ENCODE measurements around the gene SELENOF. TPM values are rescaled to one million over a fixed set of nuclear protein-coding genes. Genes with fewer than 3 reads are reported as not detected.
A peak's percentile ranks its signal among the peaks of the same experiment; 100 is the strongest.

Gene SELENOF
- total RNA-seq, 1 donor from 2014 or later: 148 TPM

DNA sequence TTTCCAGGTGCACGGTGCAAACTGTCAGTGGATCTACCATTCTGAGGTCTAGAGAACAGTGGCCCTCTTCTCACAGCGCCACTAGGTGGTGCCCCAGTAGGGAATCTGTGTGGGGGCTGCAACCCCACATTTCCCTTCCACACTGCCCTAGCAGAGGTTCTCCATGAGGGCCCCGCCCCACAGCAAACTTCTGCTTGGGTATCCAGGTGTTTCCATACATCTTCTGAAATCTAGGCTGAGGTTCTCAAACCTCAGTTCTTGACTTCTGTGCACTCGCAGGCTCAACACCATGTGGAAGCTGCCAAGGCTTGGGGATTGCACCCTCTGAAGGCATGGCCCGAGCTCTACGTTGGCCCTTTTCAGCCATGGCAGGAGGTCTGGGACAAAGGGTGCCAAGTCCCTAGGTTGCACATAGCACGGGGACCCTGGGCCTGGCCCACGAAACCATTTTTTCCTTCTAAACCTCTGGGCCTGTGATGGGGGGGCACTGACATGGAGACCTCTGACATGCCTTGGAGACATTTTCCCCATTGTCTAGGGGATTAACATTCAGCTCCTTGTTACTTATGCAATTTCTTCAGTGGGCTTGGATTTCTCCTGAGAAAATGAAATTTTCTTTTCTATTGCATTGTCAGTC is 10.5 kb upstream of the SELENOF start:
- peaks cover 11% of the 10 kb centered on the region for H3K9me3 Mint-ChIP-seq
- no peak overlapping the region for H3K4me3 Mint-ChIP-seq
- DNase-seq (ENCODE audit: extremely low spot score, unreplicated experiment): no peak
- no peak overlapping the region for H3K27ac Mint-ChIP-seq
- peaks cover 5% of the 10 kb centered on the region for H3K4me1 Mint-ChIP-seq (ENCODE audit: unreplicated experiment)
- TF ChIP-seq, protein P1, sequence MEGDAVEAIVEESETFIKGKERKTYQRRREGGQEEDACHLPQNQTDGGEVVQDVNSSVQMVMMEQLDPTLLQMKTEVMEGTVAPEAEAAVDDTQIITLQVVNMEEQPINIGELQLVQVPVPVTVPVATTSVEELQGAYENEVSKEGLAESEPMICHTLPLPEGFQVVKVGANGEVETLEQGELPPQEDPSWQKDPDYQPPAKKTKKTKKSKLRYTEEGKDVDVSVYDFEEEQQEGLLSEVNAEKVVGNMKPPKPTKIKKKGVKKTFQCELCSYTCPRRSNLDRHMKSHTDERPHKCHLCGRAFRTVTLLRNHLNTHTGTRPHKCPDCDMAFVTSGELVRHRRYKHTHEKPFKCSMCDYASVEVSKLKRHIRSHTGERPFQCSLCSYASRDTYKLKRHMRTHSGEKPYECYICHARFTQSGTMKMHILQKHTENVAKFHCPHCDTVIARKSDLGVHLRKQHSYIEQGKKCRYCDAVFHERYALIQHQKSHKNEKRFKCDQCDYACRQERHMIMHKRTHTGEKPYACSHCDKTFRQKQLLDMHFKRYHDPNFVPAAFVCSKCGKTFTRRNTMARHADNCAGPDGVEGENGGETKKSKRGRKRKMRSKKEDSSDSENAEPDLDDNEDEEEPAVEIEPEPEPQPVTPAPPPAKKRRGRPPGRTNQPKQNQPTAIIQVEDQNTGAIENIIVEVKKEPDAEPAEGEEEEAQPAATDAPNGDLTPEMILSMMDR (conservative IDR thresholded peaks at IDR 0.05): no peak
- peaks cover 28% of the 10 kb centered on the region for H3K36me3 Mint-ChIP-seq
- no peaks in the 10 kb centered on the region for H3K27me3 Mint-ChIP-seq

DNA sequence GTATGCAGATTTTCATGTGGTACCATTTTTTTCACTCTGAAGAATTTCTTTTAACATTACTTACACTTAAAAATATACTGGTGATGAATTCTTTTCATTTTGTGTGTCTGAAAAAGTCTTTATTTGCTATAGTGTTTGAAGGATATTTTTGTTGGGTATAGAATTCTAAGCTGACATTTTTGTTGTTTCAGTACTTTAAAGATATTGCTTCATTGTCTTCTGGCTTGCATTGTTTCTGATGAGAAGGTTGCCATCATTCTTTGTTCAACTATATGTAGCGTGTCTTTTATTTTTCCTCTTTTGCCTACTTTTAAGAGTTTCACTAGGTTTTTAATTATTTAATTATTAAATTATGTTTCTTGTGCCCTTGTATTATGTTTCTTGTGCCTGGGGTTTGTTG is 8.5 kb upstream of the SELENOF start:
- Mint-ChIP-seq H3K9me3 (peaks cover 11% of the 10 kb centered on the region), H3K27ac (no peak overlapping the region), H3K36me3 (peaks cover 31% of the 10 kb centered on the region), H3K4me3 (no peak overlapping the region), H3K4me1 (ENCODE audit: unreplicated experiment) (peaks cover 8% of the 10 kb centered on the region), H3K27me3 (no peaks in the 10 kb centered on the region)
- TF ChIP-seq, protein P1 (conservative IDR thresholded peaks at IDR 0.05): no peak
- no peak for DNase-seq (ENCODE audit: extremely low spot score, unreplicated experiment)

DNA sequence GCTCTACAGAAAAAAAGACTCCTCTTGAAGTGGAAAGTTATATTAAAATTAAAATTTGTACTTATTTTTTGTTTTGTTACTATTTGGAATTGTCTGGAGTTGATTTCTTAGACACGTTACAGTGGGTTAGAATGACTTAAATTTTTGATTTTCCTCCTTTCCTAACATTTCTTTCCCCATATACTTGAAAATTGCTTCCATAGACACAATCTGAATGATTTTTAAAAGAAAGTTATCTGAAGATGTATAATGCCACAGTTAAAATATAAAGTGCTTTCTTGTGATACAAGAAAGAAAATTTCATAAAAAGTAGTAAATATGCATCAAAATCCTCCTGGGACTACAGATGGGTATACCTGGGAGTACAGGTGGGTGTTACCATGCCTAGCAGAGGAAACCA is 2.8 kb upstream of the SELENOF start:
- DNase-seq (ENCODE audit: extremely low spot score, unreplicated experiment): no peak
- Mint-ChIP-seq H3K9me3 (peaks cover 6% of the 10 kb centered on the region), H3K27me3 (no peaks in the 10 kb centered on the region), H3K27ac (no peak overlapping the region), H3K36me3 (peaks cover 6% of the 10 kb centered on the region), H3K4me1 (ENCODE audit: unreplicated experiment) (peaks cover 13% of the 10 kb centered on the region), H3K4me3 (peak overlapping the region; percentile 53)
- TF ChIP-seq, protein P1 (conservative IDR thresholded peaks at IDR 0.05): no peak

DNA sequence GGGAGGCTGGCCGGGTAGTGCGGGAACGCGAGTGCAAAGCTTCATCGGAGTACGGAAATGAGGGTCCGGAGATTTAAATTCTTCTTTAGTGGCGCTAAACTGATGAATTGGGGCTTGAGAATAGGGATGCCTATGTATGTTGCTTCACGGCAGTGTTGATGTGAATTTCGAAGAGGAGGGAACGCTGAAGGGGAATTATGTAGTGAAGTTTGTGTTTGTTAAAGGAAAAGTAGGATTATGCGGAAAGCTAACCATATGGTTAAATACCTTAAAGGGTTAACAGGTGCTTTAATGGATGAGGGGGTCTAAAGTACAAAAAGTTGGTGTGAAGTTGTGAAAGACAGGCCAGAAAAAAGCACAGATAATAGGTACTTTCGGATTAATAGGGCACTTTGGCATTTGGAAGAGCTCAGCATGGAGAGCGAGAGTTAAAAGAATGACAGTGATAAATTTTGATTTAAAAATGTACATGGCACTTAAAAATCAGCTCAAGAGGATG is 1.9 kb upstream of the SELENOF start:
- TF ChIP-seq, protein P1 (conservative IDR thresholded peaks at IDR 0.05): no peak

DNA sequence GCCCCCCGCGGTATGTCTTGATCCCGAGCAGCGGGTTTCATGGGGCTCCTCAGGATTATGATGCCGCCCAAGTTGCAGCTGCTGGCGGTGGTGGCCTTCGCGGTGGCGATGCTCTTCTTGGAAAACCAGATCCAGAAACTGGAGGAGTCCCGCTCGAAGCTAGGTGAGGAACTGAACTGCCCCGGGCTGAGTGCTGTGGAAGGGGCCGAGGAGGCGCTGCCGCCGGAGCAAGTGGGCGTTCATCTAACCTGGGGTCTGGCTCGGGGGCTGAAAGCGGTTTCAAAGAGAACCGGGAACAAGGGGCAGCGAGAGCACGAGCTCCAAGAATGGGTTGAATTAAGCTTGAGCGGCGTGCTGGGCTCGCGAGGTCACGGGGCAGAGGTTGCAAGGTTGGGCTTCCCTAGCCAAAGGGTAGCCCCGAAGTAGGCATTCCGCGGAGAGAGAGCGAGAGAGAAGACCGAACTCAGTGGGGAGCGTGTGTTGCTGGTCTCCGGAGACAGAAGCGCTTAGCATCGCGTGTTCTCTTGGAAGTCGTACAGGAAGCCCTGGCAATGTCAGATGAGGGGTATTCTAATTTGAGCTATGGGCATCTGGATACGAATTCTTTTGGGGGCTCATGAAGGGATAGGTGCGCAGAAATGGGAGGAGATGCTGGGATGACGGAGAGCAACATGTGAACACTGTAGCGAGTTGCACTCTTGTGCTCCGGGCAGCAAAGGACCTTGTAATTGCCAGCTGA is 1.2 kb upstream of the SELENOF start:
- Mint-ChIP-seq H3K4me3 (no peak overlapping the region), H3K4me1 (ENCODE audit: unreplicated experiment) (peaks cover 23% of the 10 kb centered on the region), H3K27me3 (no peaks in the 10 kb centered on the region), H3K36me3 (peaks cover 10% of the 10 kb centered on the region), H3K9me3 (no peaks in the 10 kb centered on the region), H3K27ac (no peak overlapping the region)
- TF ChIP-seq, protein P1 (conservative IDR thresholded peaks at IDR 0.05): no peak
- no peak for DNase-seq (ENCODE audit: extremely low spot score, unreplicated experiment)

More for the DNA sequence above, 1.9 kb upstream of the SELENOF start:
- Mint-ChIP-seq H3K4me1 (ENCODE audit: unreplicated experiment) (peaks cover 22% of the 10 kb centered on the region), H3K9me3 (peaks cover 4% of the 10 kb centered on the region), H3K27me3 (no peaks in the 10 kb centered on the region), H3K27ac (no peak overlapping the region), H3K4me3 (no peak overlapping the region), H3K36me3 (peaks cover 10% of the 10 kb centered on the region)
- no peak for DNase-seq (ENCODE audit: extremely low spot score, unreplicated experiment)

All from type B pancreatic cell (in vitro differentiated cells).